ENCODE measurements around the gene ZNF500.

DNA sequence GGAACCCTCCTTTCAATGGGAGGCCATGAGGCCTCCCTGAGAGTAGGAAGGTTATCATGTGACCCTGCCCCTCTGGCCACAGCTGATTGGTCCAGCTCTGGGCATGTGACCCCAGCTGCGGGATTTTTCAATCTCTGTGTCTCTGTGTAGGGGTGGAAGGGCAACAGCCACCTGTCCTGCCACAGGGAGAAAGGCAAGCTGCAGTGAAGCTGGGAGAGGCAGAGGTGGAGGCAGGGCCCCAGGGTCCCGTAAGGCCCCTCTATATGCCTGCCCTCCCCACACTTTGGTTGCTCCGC is 21.7 kb downstream of the ZNF500 start:
- TF ChIP-seq, protein P1, sequence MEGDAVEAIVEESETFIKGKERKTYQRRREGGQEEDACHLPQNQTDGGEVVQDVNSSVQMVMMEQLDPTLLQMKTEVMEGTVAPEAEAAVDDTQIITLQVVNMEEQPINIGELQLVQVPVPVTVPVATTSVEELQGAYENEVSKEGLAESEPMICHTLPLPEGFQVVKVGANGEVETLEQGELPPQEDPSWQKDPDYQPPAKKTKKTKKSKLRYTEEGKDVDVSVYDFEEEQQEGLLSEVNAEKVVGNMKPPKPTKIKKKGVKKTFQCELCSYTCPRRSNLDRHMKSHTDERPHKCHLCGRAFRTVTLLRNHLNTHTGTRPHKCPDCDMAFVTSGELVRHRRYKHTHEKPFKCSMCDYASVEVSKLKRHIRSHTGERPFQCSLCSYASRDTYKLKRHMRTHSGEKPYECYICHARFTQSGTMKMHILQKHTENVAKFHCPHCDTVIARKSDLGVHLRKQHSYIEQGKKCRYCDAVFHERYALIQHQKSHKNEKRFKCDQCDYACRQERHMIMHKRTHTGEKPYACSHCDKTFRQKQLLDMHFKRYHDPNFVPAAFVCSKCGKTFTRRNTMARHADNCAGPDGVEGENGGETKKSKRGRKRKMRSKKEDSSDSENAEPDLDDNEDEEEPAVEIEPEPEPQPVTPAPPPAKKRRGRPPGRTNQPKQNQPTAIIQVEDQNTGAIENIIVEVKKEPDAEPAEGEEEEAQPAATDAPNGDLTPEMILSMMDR (IDR thresholded peaks at IDR 0.05): no peak
- TF ChIP-seq POLR2A (IDR thresholded peaks at IDR 0.05): no peak

Data from uterus (tissue), 2 donors.